ENCODE data around the gene OGG1. TPM values are rescaled to one million over a fixed set of nuclear protein-coding genes. Genes with fewer than 3 reads are reported as not detected.
A peak's percentile ranks its signal among the peaks of the same experiment; 100 is the strongest.

OGG1 gene
- total and polyA plus RNA-seq, 9 of the 15 experiments (the other 6 are each of a cell fraction or from before 2014, with no cell fraction given): 6.6 to 33.0 (median 24.4) TPM

GRCh38 chr3:9787714-9788113, 38.0 kb downstream of the OGG1 start:
- Histone ChIP-seq H3K9me3 (replicated peaks; ENCODE audit: control insufficient read depth, insufficient read depth, low read depth, low read length) (no peaks in the 10 kb centered on the region), H3K4me2 (ENCODE audit: insufficient read depth, low read length) (no peak overlapping the region), H3K36me3 (ENCODE audit: control insufficient read depth, insufficient read depth, low read length) (peaks cover 64% of the 10 kb centered on the region), H3K27ac (ENCODE audit: extremely low read depth, low read depth, low read length) (peak overlapping the region; percentile 21; the same call in 2 of the 3 replicates), H3K27me3 (ENCODE audit: control insufficient read depth in 2 of 2, insufficient read depth in 2 of 2, low read length in 2 of 2) (no peaks in the 10 kb centered on the region), H3K4me3 (no peak overlapping the region), H4K20me1 (replicated peaks; ENCODE audit: control insufficient read depth, insufficient read depth, low read length) (no peaks in the 10 kb centered on the region), H3K79me2 (ENCODE audit: control insufficient read depth, insufficient read depth, low read length) (peaks cover 22% of the 10 kb centered on the region), H2AFZ (ENCODE audit: low read depth, low read length) (no peak overlapping the region), H3K9ac (ENCODE audit: insufficient read depth in 1 of 2, low read depth in 2 of 2, low read length in 2 of 2) (peak overlapping the region in 1 of 2 experiments; percentile 59; a peak in 1 of 4 replicates), H3K4me1 (replicated peaks in 1 of 2; ENCODE audit: control insufficient read depth in 2 of 2, insufficient read depth in 2 of 2, low read length in 2 of 2) (peaks cover 41 to 42% of the 10 kb centered on the region in 2 experiments), H3K9me1 (ENCODE audit: control insufficient read depth, insufficient read depth, low read length) (no peaks in the 10 kb centered on the region)
- CTCF ChIA-PET (ENCODE audit: low intra/inter-chr PET ratio): no interaction called here
- in situ Hi-C loops (cut with MboI): no loop called here
- WGBS (ENCODE audit: insufficient coverage, low coverage, missing lambda C conversion rate): 62% methylated on average over 6 of the region's 6 CpGs
- intact Hi-C loops (cut with micrococcal nuclease): no loop called here
- ATAC-seq: no peak
- peak in 1 of 4 experiments; percentile 50 for DNase-seq (ENCODE audit: extremely low read depth in 1 of 4, low spot score in 3 of 4)
- POLR2A ChIA-PET: no interaction called here
- no TSS peak for BruUV-seq (replicated peaks)
- FAIRE-seq: no peak
- TF ChIP-seq CBX2 (IDR thresholded peaks at IDR 0.05; ENCODE audit: insufficient read depth, low read length, poor library complexity, severe bottlenecking) (no peak), DPF2 (IDR thresholded peaks at IDR 0.05) (0 out of 2 replicates have a peak, but pooled peaks have one; percentile 36), THAP12 (CRISPR knock-in tag; IDR thresholded peaks at IDR 0.05) (no peak), THRB (CRISPR knock-in tag; conservative IDR thresholded peaks at IDR 0.05) (no peak), PHB2 (IDR thresholded peaks at IDR 0.05; ENCODE audit: low read depth) (no peak), CHCHD3 (CRISPR knock-in tag; IDR thresholded peaks at IDR 0.05) (no peak), PCBP2 (IDR thresholded peaks at IDR 0.05; ENCODE audit: low read depth, low read length, poor library complexity, severe bottlenecking) (no peak), E2F8 (IDR thresholded peaks at IDR 0.05; ENCODE audit: low read depth, partially characterized antibody) (no peak), FIP1L1 (IDR thresholded peaks at IDR 0.05; ENCODE audit: low read depth, low read length, poor library complexity, severe bottlenecking) (no peak), NFE2L1 (tag; IDR thresholded peaks at IDR 0.05; ENCODE audit: borderline replicate concordance, low read depth) (no peak), POLR2G (IDR thresholded peaks at IDR 0.05; ENCODE audit: low read depth, low read length) (0 out of 2 replicates have a peak, but pooled peaks have one; percentile 12), NFIC (IDR thresholded peaks at IDR 0.05) (peak; percentile 77), RBM34 (IDR thresholded peaks at IDR 0.05; ENCODE audit: borderline replicate concordance, insufficient read depth, low read length) (no peak), ZNF140 (CRISPR knock-in tag; IDR thresholded peaks at IDR 0.05) (no peak), CREBBP (IDR thresholded peaks at IDR 0.05; ENCODE audit: low read depth, low read length) (no peak), MCM5 (IDR thresholded peaks at IDR 0.05; ENCODE audit: low read depth) (no peak), LEF1 (IDR thresholded peaks at IDR 0.05) (peak; percentile 44; the same call in 1 of the 2 replicates)
